IMR-90 (cell line): ENCODE results near the gene EVL.

Experiments used
- BHLHE40 ChIP-seq: fragments of 150-350 bp; IDR thresholded peaks from 2 replicates; pipeline ENCODE4 v1.6.1; 2016; ENCODE audit warnings: mild to moderate bottlenecking, low read depth, low read length
- CTCF ChIP-seq: conservative IDR thresholded peaks from 2 replicates; pipeline ENCODE4 v1.5.1; 2012; ENCODE audit warnings: mild to moderate bottlenecking, low read depth, low read length, improper control_type of control experiment
- MAFK ChIP-seq: IDR thresholded peaks from 2 replicates; pipeline ENCODE4 v1.6.1; 2012; ENCODE audit warnings: low read depth, low read length, improper control_type of control experiment
- POLR2A ChIP-seq: IDR thresholded peaks from 2 replicates; pipeline ENCODE4 v1.6.1; 2012; ENCODE audit warnings: mild to moderate bottlenecking, low read depth, low read length
- RAD21 ChIP-seq: IDR thresholded peaks from 2 replicates; pipeline ENCODE4 v1.6.1; 2012; ENCODE audit warnings: low read length, improper control_type of control experiment
- USF2 ChIP-seq: fragments of 150-350 bp; IDR thresholded peaks from 2 replicates; pipeline ENCODE4 v1.6.1; 2017; ENCODE audit warnings: mild to moderate bottlenecking, antibody characterized with exemption, low read length, low read depth

- no peak for TF ChIP-seq MAFK
- TF ChIP-seq CTCF = no peak
- TF ChIP-seq POLR2A = no peak
- no peak for TF ChIP-seq BHLHE40
- TF ChIP-seq USF2 = no peak
- TF ChIP-seq RAD21 = no peak
Observed at GRCh38 chr14:100067971-100068959, 3.0 kb downstream of the EVL start.
